HUES64 (cell line): Measurements from ENCODE around the gene FRMPD4.

Source experiments
- H3K27ac ChIP-seq: 2 replicates; pipeline ENCODE4 v1.7.0; 2013; ENCODE audit warnings: low read depth, low read length, inconsistent platforms
- H3K27me3 ChIP-seq: 2 replicates; pipeline ENCODE4 v1.6.1; 2013; ENCODE audit warnings: mild to moderate bottlenecking, low read length; ENCODE audit not compliant: insufficient read depth
- H3K36me3 ChIP-seq: 2 replicates; pipeline ENCODE4 v1.6.1; 2013; ENCODE audit warnings: mild to moderate bottlenecking, low read length; ENCODE audit not compliant: insufficient read depth
- H3K4me1 ChIP-seq: 2 replicates; pipeline ENCODE4 v1.6.1; 2013; ENCODE audit warnings: mild to moderate bottlenecking, low read length, moderate library complexity; ENCODE audit not compliant: insufficient read depth
- H3K4me3 ChIP-seq: 2 replicates; pipeline ENCODE4 v1.5.1; 2013; ENCODE audit warnings: mild to moderate bottlenecking, low read length, moderate library complexity
- H3K9ac ChIP-seq: 2 replicates; pipeline ENCODE4 v1.6.1; 2013; ENCODE audit warnings: mild to moderate bottlenecking, low read depth, low read length
- H3K9me3 ChIP-seq: 2 replicates; pipeline ENCODE4 v1.6.1; 2013; ENCODE audit warnings: low read depth, low read length; ENCODE audit not compliant: insufficient read depth
- WGBS: fragments of 150-250, 120-280 bp; methylation state at CpG from one replicate; pipeline ENCODE4 v1.1.7; 2013; ENCODE audit warnings: missing lambda C conversion rate; 5-methylcytosine and 5-hydroxymethylcytosine counted together

The FRMPD4 gene

GRCh38 chrX:12240491-12240890, 102.2 kb downstream of the FRMPD4 start:
- Histone ChIP-seq H3K9ac (no peak overlapping the region), H3K36me3 (no peaks in the 10 kb centered on the region), H3K9me3 (no peaks in the 10 kb centered on the region), H3K4me3 (no peak overlapping the region), H3K27ac (no peak overlapping the region), H3K4me1 (no peaks in the 10 kb centered on the region), H3K27me3 (no peaks in the 10 kb centered on the region)
- 100% methylated on average over 1 of the region's 1 CpG for WGBS

- WGBS: 94% methylated on average over 2 of the region's 2 CpGs
- Histone ChIP-seq H3K4me3 (no peak overlapping the region), H3K27ac (no peak overlapping the region), H3K9ac (no peak overlapping the region), H3K9me3 (no peaks in the 10 kb centered on the region), H3K4me1 (no peaks in the 10 kb centered on the region), H3K36me3 (no peaks in the 10 kb centered on the region), H3K27me3 (no peaks in the 10 kb centered on the region)
These were observed 102.8 kb downstream of the FRMPD4 start for GRCh38 chrX:12241026-12241425.

GRCh38 chrX:12245650-12246645, 107.7 kb downstream of the FRMPD4 start:
- no peak overlapping the region for H3K4me3 ChIP-seq

GRCh38 chrX:12249997-12250396, 111.7 kb downstream of the FRMPD4 start:
- no peaks in the 10 kb centered on the region for H3K9me3 ChIP-seq
- H3K4me3 ChIP-seq: no peak overlapping the region
- no peaks in the 10 kb centered on the region for H3K27me3 ChIP-seq
- WGBS: no CpG with 5 or more reads among the region's 1 CpG
- H3K27ac ChIP-seq: no peak overlapping the region
- H3K36me3 ChIP-seq: no peaks in the 10 kb centered on the region
- H3K4me1 ChIP-seq: no peaks in the 10 kb centered on the region
- no peak overlapping the region for H3K9ac ChIP-seq

More at GRCh38 chrX:12245650-12246645, 107.7 kb downstream of the FRMPD4 start:
- H3K27ac ChIP-seq: no peak overlapping the region
- H3K36me3 ChIP-seq: no peaks in the 10 kb centered on the region
- H3K9ac ChIP-seq: no peak overlapping the region
- no peaks in the 10 kb centered on the region for H3K27me3 ChIP-seq
- no peaks in the 10 kb centered on the region for H3K9me3 ChIP-seq
- 93% methylated on average over 3 of the region's 5 CpGs for WGBS
- no peaks in the 10 kb centered on the region for H3K4me1 ChIP-seq

GRCh38 chrX:12263211-12263610, 124.9 kb downstream of the FRMPD4 start:
- H3K9ac ChIP-seq: no peak overlapping the region
- WGBS: 85% methylated on average over 1 of the region's 1 CpG
- no peak overlapping the region for H3K27ac ChIP-seq
- H3K4me1 ChIP-seq: no peaks in the 10 kb centered on the region
- H3K36me3 ChIP-seq: no peaks in the 10 kb centered on the region
- H3K9me3 ChIP-seq: no peaks in the 10 kb centered on the region
- H3K27me3 ChIP-seq: no peaks in the 10 kb centered on the region
- H3K4me3 ChIP-seq: no peak overlapping the region

GRCh38 chrX:12269484-12269883, 131.2 kb downstream of the FRMPD4 start:
- H3K36me3 ChIP-seq: no peaks in the 10 kb centered on the region
- no peaks in the 10 kb centered on the region for H3K9me3 ChIP-seq
- 100% methylated on average over 1 of the region's 2 CpGs for WGBS
- no peaks in the 10 kb centered on the region for H3K4me1 ChIP-seq
- H3K9ac ChIP-seq: no peak overlapping the region
- H3K27ac ChIP-seq: no peak overlapping the region
- H3K4me3 ChIP-seq: no peak overlapping the region
- H3K27me3 ChIP-seq: no peaks in the 10 kb centered on the region

- Histone ChIP-seq H3K27ac (no peak overlapping the region), H3K9me3 (no peaks in the 10 kb centered on the region), H3K36me3 (no peaks in the 10 kb centered on the region), H3K4me3 (no peak overlapping the region), H3K9ac (no peak overlapping the region), H3K27me3 (no peaks in the 10 kb centered on the region), H3K4me1 (no peaks in the 10 kb centered on the region)
- WGBS: 91% methylated on average over 1 of the region's 1 CpG
These were observed 139.9 kb downstream of the FRMPD4 start for GRCh38 chrX:12278151-12278550.

- H3K27ac ChIP-seq: no peak overlapping the region
- no peaks in the 10 kb centered on the region for H3K4me1 ChIP-seq
- no peaks in the 10 kb centered on the region for H3K27me3 ChIP-seq
- H3K9me3 ChIP-seq: no peaks in the 10 kb centered on the region
- no peaks in the 10 kb centered on the region for H3K36me3 ChIP-seq
- H3K4me3 ChIP-seq: no peak overlapping the region
- WGBS: 93% methylated on average over 2 of the region's 2 CpGs
- no peak overlapping the region for H3K9ac ChIP-seq
These were observed 144.7 kb downstream of the FRMPD4 start for GRCh38 chrX:12282991-12283390.

GRCh38 chrX:12292996-12293765, 154.9 kb downstream of the FRMPD4 start:
- Histone ChIP-seq H3K4me1 (no peaks in the 10 kb centered on the region), H3K27me3 (no peaks in the 10 kb centered on the region), H3K4me3 (no peak overlapping the region), H3K27ac (no peak overlapping the region), H3K9ac (no peak overlapping the region), H3K9me3 (no peaks in the 10 kb centered on the region), H3K36me3 (no peaks in the 10 kb centered on the region)
- 96% methylated on average over 6 of the region's 7 CpGs for WGBS

GRCh38 chrX:12297353-12297752, 159.1 kb downstream of the FRMPD4 start:
- no peak overlapping the region for H3K4me3 ChIP-seq
- no peak overlapping the region for H3K27ac ChIP-seq
- H3K4me1 ChIP-seq: no peaks in the 10 kb centered on the region
- no peaks in the 10 kb centered on the region for H3K9me3 ChIP-seq
- WGBS: 94% methylated on average over 4 of the region's 4 CpGs
- no peak overlapping the region for H3K9ac ChIP-seq
- H3K36me3 ChIP-seq: no peaks in the 10 kb centered on the region
- no peaks in the 10 kb centered on the region for H3K27me3 ChIP-seq

GRCh38 chrX:12301288-12301687, 163.0 kb downstream of the FRMPD4 start:
- WGBS: 94% methylated on average over 3 of the region's 3 CpGs
- Histone ChIP-seq H3K27me3 (no peaks in the 10 kb centered on the region), H3K9ac (no peak overlapping the region), H3K27ac (no peak overlapping the region), H3K9me3 (no peaks in the 10 kb centered on the region), H3K4me1 (no peaks in the 10 kb centered on the region), H3K36me3 (no peaks in the 10 kb centered on the region), H3K4me3 (no peak overlapping the region)
